KOPT-K1 (cell line): ENCODE data around the gene SNX5.
A peak's percentile ranks its signal among the peaks of the same experiment; 100 is the strongest.

ENCODE experiments used
- H3K27ac ChIP-seq: fragments of 200-600 bp; sonication (generic); 2 replicates; pipeline ENCODE4 v1.5.1; 2016; ENCODE audit warnings: antibody characterized with exemption, mild to moderate bottlenecking, low read depth, low read length; ENCODE audit not compliant: poor library complexity, severe bottlenecking
- H3K36me3 ChIP-seq: fragments of 200-600 bp; sonication (generic); 2 replicates; pipeline ENCODE4 v1.5.1; 2017; ENCODE audit warnings: antibody characterized with exemption, mild to moderate bottlenecking, low read length, moderate library complexity; ENCODE audit not compliant: insufficient read depth
- H3K9me3 ChIP-seq: fragments of 200-600 bp; sonication (generic); 2 replicates; pipeline ENCODE4 v1.5.1; 2017; ENCODE audit warnings: antibody characterized with exemption, low read length, mild to moderate bottlenecking; ENCODE audit not compliant: insufficient read depth, poor library complexity, severe bottlenecking

Gene SNX5

DNA sequence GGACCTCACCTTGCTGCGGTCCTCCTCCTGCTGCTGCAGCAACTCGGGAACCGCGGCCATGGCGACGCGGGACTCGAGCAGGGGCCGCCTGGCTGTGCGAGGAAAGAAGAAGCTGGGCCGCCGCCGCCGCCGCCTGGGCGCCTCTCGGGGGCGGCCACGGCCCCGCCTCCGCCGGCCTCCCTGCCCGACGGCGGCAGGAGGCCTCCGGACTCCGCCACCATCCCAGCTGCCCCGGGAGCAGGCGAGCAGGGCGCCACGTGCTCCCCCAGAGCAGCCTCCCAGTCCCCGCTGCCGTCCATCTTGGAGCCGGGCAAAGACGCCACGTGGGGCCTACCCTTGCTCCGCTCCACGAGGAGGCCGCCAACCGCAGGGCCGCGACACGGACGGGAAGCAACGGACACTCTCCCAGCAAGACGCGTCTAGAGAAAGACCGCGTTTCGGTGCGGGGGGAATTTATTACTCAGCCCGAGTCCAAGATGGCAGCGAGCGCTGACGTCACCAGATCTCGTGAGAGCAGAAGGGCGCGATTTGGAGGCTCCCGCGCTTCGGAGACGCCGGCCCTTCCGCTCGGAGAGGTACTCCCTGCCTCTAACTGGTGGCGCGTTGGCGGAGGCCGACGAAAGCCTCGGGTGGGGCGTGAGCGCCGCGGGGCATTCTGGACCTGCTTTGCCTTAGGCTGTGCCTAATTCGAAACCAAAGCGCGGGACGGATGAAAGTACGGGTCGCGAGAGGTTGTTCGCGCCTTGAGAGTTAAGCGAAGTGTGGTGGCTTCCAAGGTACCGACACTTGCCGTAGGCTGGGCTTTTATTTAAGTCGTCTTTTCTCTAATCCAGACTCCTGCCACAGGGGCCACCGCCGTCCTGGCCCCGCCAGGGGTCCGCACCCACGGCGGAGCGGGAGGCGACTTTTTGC, at the start of gene SNX5, which contains the start of gene MGME1:
SNX5 (minus strand) TSS at position 429 of the 912 bp plus-strand sequence; CDS start at position 60, 369 bp downstream.
MGME1 (plus strand) TSS at position 653 of the 912 bp plus-strand sequence. CDS start 842 bp downstream, outside the sequence.
- no peaks in the 10 kb centered on the region for H3K9me3 ChIP-seq
- peak within 1 kb of the TSS; percentile 100 for H3K27ac ChIP-seq
- peaks cover 75% of the 10 kb centered on the region for H3K36me3 ChIP-seq

GRCh38 chr20:18018100-18018499, 49.5 kb upstream of the SNX5 start:
- Histone ChIP-seq H3K9me3 (no peaks in the 10 kb centered on the region), H3K36me3 (no peaks in the 10 kb centered on the region), H3K27ac (no peak overlapping the region)

- no peak overlapping the region for H3K27ac ChIP-seq
- no peaks in the 10 kb centered on the region for H3K9me3 ChIP-seq
- H3K36me3 ChIP-seq, result no peaks in the 10 kb centered on the region
Observed at GRCh38 chr20:18016772-18017171, 48.2 kb upstream of the SNX5 start.

GRCh38 chr20:18014411-18014810, 45.8 kb upstream of the SNX5 start:
- H3K27ac ChIP-seq, result no peak overlapping the region

DNA sequence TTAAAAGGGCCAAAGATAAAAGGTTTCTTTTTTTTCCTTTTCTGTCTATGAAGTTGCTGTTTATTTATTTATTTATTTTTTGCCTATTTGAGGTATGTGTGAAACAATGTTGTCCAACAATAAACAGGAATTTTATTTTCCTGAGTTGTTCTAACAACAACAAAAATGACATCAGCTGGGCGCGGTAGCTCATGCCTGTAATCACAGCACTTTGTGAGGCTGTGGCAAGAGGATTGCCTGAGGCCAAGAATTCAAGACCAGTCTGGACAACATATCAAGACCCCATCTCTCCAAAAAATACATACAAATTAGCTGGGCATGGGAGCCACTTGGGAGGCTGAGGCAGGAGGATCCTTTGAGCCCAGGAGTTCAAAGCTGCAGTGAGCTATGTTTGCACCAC, 44.3 kb upstream of the SNX5 start:
- Histone ChIP-seq H3K9me3 (no peaks in the 10 kb centered on the region), H3K36me3 (no peaks in the 10 kb centered on the region), H3K27ac (no peak overlapping the region)

More at GRCh38 chr20:18014411-18014810, 45.8 kb upstream of the SNX5 start:
- no peaks in the 10 kb centered on the region for H3K36me3 ChIP-seq
- H3K9me3 ChIP-seq, result no peaks in the 10 kb centered on the region

DNA sequence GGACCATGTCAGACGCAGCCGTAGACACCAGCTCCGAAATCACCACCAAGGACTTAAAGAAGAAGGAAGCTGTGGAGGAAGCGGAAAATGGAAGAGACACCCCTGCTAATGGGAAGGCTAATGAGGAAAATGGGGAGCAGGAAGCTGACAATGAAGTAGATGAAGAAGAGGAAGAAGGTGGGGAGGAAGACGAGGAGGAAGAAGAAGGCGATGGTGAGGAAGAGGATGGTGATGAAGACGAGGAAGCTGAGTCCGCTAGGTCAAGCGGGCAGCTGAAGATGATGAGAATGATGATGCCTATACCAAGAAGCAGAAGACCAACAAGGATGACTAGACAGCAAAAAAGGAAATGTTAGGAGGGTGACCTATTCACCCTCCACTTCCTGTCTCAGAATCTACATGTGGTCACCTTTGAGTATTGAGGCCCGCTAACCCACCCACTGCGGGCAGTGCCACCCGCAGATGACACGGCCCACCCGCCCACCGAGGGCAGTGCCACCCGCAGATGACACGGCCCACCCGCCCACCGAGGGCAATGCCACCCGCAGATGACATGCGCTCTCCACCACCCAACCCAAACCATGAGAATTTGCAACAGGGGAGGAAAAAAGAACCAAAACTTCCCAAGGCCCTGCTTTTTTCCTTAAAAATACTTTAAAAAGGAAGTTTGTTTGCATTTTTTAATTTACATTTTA, 43.5 kb upstream of the SNX5 start:
- no peaks in the 10 kb centered on the region for H3K9me3 ChIP-seq
- H3K36me3 ChIP-seq, result no peaks in the 10 kb centered on the region
- no peak overlapping the region for H3K27ac ChIP-seq

DNA sequence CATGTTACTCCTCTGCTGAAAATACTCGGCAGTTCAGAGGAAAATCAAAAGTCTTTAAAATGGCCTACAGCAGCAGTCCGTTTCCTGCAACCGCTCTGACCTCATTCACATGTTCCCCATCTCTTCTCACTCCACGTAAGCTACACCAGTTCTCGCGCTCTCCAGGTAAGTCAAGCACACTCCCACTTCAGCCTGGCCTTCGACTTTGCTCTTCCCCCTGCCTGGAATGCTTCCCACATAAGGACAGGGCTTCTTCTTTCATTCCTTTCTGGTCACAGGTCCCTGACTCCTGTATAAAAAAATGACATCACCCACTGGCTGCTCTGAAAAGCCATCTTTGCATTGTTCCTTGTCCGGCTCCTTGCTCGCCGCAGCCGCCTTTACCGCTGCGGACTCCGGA, 42.9 kb upstream of the SNX5 start:
- H3K36me3 ChIP-seq, result no peaks in the 10 kb centered on the region
- H3K27ac ChIP-seq, result no peak overlapping the region
- H3K9me3 ChIP-seq, result no peaks in the 10 kb centered on the region

- H3K9me3 ChIP-seq, result no peaks in the 10 kb centered on the region
- H3K36me3 ChIP-seq, result no peaks in the 10 kb centered on the region
- H3K27ac ChIP-seq, result no peak overlapping the region
Observed at GRCh38 chr20:18009116-18009515, 40.5 kb upstream of the SNX5 start.

GRCh38 chr20:18007534-18008292, 39.1 kb upstream of the SNX5 start:
- no peaks in the 10 kb centered on the region for H3K36me3 ChIP-seq
- no peak overlapping the region for H3K27ac ChIP-seq
- H3K9me3 ChIP-seq, result no peaks in the 10 kb centered on the region

GRCh38 chr20:18006684-18007083, 38.1 kb upstream of the SNX5 start:
- no peak overlapping the region for H3K27ac ChIP-seq
- H3K9me3 ChIP-seq, result no peaks in the 10 kb centered on the region
- H3K36me3 ChIP-seq, result no peaks in the 10 kb centered on the region

- Histone ChIP-seq H3K36me3 (no peaks in the 10 kb centered on the region), H3K27ac (no peak overlapping the region), H3K9me3 (no peaks in the 10 kb centered on the region)
Observed at GRCh38 chr20:18005990-18006364, 37.4 kb upstream of the SNX5 start.

DNA sequence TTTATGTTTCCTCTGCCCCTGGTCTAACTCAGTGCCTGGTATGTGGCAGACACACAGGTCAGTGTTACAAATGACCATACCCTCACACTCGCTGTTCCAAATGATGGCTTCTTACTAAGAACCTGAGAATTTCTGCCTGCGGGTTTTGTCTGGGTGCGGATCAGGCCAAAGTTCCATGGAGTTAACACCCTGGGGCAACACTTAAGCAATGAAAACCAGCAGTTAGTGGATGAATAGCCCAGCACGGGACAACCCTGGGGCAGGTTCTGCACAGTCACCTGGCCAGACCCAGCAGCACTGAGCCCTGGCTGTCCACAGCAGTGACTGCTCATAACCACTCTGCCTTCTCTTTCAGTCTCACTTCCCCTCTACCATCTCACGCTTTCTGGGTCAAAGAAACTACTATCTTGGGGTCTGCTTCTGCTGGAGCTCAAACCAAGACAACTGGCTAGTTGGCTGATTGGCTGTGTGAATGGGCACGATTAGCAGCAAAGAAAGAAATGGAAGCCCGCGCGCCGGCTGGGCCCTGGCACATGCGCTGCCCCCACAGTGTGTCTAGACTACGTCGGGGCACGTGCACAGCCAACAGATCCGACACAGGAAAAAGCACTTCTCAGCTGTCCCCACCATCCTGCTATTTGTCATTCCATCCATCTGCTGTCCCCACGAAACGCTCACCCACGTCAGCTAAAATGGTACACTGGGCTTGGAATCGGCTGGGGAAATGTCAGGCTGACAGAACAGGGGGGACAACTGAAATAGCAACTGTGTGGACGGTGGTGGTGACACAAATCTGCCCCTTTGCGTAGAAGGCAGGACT, 36.8 kb upstream of the SNX5 start:
- Histone ChIP-seq H3K27ac (no peak overlapping the region), H3K9me3 (no peaks in the 10 kb centered on the region), H3K36me3 (no peaks in the 10 kb centered on the region)

GRCh38 chr20:18004384-18005031, 35.9 kb upstream of the SNX5 start:
- Histone ChIP-seq H3K36me3 (no peaks in the 10 kb centered on the region), H3K27ac (no peak overlapping the region), H3K9me3 (no peaks in the 10 kb centered on the region)

DNA sequence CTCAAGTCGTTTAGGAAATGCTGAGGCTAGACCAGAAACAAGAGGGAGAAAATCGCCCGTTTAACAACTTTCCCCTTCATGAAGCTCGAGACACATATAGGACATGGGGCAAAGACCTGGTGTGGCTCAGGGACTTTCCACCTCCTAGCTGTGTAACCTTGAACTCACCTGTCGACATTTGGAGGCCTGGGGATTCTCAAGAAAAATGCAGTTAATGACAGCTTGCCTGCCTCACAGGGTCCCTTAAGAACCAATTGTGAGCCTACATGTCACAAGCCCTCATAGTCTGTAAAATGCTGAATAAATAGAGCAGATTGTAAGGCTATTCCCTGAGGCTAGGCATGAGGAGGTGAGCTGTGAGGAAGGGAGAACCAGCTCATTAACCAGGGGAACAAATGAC, 35.3 kb upstream of the SNX5 start:
- H3K9me3 ChIP-seq, result no peaks in the 10 kb centered on the region
- H3K27ac ChIP-seq, result no peak overlapping the region
- H3K36me3 ChIP-seq, result no peaks in the 10 kb centered on the region
